Fibroblast of gingiva (primary cell): ENCODE data around the gene TMEM54.

ENCODE experiments used
- DNase-seq: peaks from one replicate; pipeline ENCODE4 v3.0.0-alpha.2; 2011; ENCODE audit warnings: low read depth

Gene TMEM54

GRCh38 chr1:32864375-32865019 lies 36.7 kb downstream of the TMEM54 start:
- no peak for DNase-seq

- DNase-seq: no peak
Measured at GRCh38 chr1:32863881-32864245, 37.3 kb downstream of the TMEM54 start.

- no peak for DNase-seq
Measured at GRCh38 chr1:32863218-32863880, 37.8 kb downstream of the TMEM54 start.

- peak; percentile 19 for DNase-seq
Measured at GRCh38 chr1:32861904-32862695, 39.1 kb downstream of the TMEM54 start.

- DNase-seq: no peak
Measured at GRCh38 chr1:32860566-32860965, 40.6 kb downstream of the TMEM54 start.

- DNase-seq: no peak
Measured at GRCh38 chr1:32859915-32860314, 41.3 kb downstream of the TMEM54 start.

- no peak for DNase-seq
Measured at GRCh38 chr1:32858791-32859190, 42.4 kb downstream of the TMEM54 start.

GRCh38 chr1:32858136-32858535 lies 43.1 kb downstream of the TMEM54 start:
- no peak for DNase-seq

GRCh38 chr1:32855861-32856617 lies 45.1 kb downstream of the TMEM54 start:
- no peak for DNase-seq

GRCh38 chr1:32848354-32849063 lies 52.7 kb downstream of the TMEM54 start:
- DNase-seq: no peak
